Spinal cord (tissue), 10 donors: ENCODE data around the gene SLFNL1. TPM values are rescaled to one million over a fixed set of nuclear protein-coding genes. Genes with fewer than 3 reads are reported as not detected.

Experiments
- DNase-seq, 6 donors: peaks; one replicate each; pipeline versions ENCODE4 v3.0.0 to v3.0.0-alpha.2; 2013 to 2015; ENCODE audit warnings: low spot score in 6 of 6, low read depth in 4 of 6
- H3K27ac ChIP-seq: one replicate; pipeline ENCODE4 v1.5.1; 2013; ENCODE audit warnings: low read depth, low read length, control low read depth
- H3K27me3 ChIP-seq: one replicate; pipeline ENCODE4 v1.6.1; 2013; ENCODE audit warnings: low read length; ENCODE audit not compliant: control insufficient read depth, insufficient read depth
- H3K36me3 ChIP-seq: one replicate; pipeline ENCODE4 v1.6.1; 2013; ENCODE audit warnings: low read length; ENCODE audit not compliant: control insufficient read depth, insufficient read depth
- H3K4me1 ChIP-seq: one replicate; pipeline ENCODE4 v1.6.1; 2013; ENCODE audit warnings: low read length; ENCODE audit not compliant: control insufficient read depth, insufficient read depth
- H3K4me3 ChIP-seq: one replicate; pipeline ENCODE4 v1.5.1; 2013; ENCODE audit warnings: low read depth, low read length, control low read depth
- H3K9me3 ChIP-seq: one replicate; pipeline ENCODE4 v1.6.1; 2013; ENCODE audit warnings: low read length; ENCODE audit not compliant: control insufficient read depth, insufficient read depth
- WGBS: methylation state at CpG from one replicate; pipeline ENCODE4 v1.1.5; 2013; ENCODE audit warnings: missing lambda C conversion rate; ENCODE audit not compliant: insufficient coverage; 5-methylcytosine and 5-hydroxymethylcytosine counted together
- polyA plus RNA-seq, 2 donors: library from polyadenylated mRNA; unstranded; fragments of 120-200 nt; gene quantifications; one replicate each; pipeline ENCODE4 v1.2.1, GENCODE V29; 2013; ENCODE audit not compliant: insufficient read length in 2 of 2
- total RNA-seq, 2 donors: library from RNA; depleted of rRNA in 1 of 2; stranded (reverse); fragments of 120-200 nt in 1 of 2; fragments of >200 nt in 1 of 2; gene quantifications; one replicate each; pipeline versions ENCODE4 v1.2.3 to v1.2.4, GENCODE V29; 2013 to 2014
- donor health status: healthy.

Gene SLFNL1
- total and polyA plus RNA-seq, 4 donors, result 0.49 to 1.4 (median 0.63) TPM

GRCh38 chr1:41038110-41038509 is 16.6 kb upstream of the SLFNL1 start:
- Histone ChIP-seq H3K4me3 (no peak overlapping the region), H3K27me3 (no peaks in the 10 kb centered on the region), H3K4me1 (no peaks in the 10 kb centered on the region), H3K9me3 (no peaks in the 10 kb centered on the region), H3K27ac (no peak overlapping the region), H3K36me3 (peaks cover 26% of the 10 kb centered on the region)
- no CpG with 5 or more reads among the region's 5 CpGs for WGBS
- no peak for DNase-seq

DNA sequence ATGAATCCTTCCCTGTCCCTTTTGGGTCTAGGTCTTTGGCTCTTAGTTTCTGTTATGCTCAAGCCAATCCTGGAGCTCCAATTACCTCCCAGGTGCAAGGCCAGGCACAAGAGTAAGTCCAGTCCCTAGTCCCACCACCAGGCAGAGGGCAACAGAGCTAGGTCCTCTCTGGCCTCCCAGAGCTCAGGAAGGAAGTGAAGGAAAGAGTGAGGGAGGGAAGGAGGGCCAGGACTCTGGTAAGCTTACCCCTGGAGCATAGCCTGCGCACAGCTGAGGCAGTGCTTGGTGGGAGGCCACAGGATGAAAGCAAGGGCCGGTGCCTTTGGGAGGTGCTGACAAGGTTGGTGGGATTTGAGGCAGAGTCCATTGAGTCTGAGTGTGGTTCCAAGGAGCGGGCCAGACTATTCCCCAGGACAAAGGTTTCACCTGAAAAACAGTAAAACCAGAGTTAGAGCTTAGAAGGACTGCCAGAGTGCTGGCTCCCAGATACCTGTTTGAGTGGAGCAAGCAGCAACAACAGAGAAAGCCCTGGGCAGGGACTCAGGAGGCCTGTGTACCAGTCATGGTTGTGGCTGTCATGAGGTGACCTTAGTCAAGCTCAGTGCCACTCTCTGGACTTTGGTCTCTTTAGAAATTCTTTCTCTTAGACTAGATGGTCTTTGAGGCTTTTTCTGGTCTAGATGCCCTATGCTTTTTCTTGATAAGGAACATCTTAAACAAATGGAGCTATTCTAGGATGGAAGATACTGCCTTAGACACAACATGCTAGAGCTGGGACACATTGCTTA is 15.8 kb upstream of the SLFNL1 start:
- Histone ChIP-seq H3K36me3 (peaks cover 32% of the 10 kb centered on the region), H3K9me3 (no peaks in the 10 kb centered on the region), H3K4me3 (no peak overlapping the region), H3K27ac (no peak overlapping the region), H3K4me1 (no peaks in the 10 kb centered on the region), H3K27me3 (no peaks in the 10 kb centered on the region)
- DNase-seq, result no peak
- 93% methylated on average over 3 of the region's 3 CpGs for WGBS

- no peak overlapping the region for H3K27ac ChIP-seq
- no peak overlapping the region for H3K4me3 ChIP-seq
- DNase-seq, result no peak
- H3K4me1 ChIP-seq, result no peaks in the 10 kb centered on the region
- no peaks in the 10 kb centered on the region for H3K9me3 ChIP-seq
- WGBS, result no CpG with 5 or more reads among the region's 3 CpGs
- no peaks in the 10 kb centered on the region for H3K27me3 ChIP-seq
- peaks cover 50% of the 10 kb centered on the region for H3K36me3 ChIP-seq
These were observed 11.7 kb upstream of the SLFNL1 start for GRCh38 chr1:41033272-41033671.

DNA sequence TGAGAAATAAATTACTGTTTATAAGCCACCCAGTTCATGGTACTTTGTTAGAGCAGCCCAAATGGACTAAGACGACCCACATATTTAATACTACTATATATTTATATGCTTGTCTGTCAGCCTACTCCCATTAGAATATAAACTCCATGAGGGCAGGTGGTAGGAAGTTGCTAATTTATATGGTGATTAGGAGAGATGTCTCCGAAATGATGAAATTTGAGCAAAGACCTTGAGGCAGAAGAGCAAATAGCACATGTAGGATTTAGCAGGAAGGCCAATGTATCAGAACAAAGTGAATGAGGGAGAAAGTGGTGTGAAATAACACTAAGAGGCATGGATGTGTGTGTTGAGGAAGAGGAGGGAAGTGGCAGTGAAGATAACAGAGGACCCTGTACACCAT is 10.6 kb upstream of the SLFNL1 start:
- Histone ChIP-seq H3K4me3 (no peak overlapping the region), H3K27me3 (no peaks in the 10 kb centered on the region), H3K27ac (no peak overlapping the region), H3K36me3 (peaks cover 54% of the 10 kb centered on the region), H3K9me3 (no peaks in the 10 kb centered on the region), H3K4me1 (no peaks in the 10 kb centered on the region)
- 92% methylated on average over 1 of the region's 2 CpGs for WGBS
- no peak for DNase-seq

DNA sequence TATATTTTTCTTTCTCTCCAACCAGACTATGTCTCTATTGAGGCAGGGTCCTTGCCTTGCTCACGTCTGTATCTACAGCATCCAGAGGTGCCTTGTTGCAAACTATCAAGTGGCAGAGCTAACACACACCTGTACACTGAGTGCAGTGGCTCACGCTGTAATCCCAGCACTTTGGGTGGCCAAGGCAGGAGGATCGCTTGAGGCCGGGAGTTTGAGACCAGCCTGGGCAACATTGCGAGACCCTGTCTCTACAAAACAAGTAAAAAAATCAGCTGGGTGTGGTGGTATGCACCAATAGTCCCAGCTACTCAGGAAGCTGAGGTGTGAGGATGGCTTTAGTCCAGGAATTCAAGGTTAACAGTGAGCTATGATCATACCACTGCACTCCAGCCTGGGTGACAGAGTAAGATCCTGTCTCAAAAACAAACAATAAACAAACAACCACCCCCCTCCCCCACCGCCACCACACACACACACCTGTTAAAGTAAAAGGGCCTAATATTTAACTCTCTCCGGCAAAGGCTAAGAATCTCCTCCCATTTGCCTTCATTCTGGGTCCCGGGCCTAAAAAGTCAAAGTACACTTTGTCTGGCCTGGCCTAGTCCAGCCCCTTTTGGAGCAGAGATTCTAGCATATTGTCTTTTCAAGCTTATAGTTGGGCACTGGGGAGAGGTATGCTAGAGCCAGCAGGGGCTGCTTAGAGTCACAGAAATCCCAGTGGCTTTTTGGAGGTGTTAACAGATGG is 9.5 kb upstream of the SLFNL1 start:
- peaks cover 61% of the 10 kb centered on the region for H3K36me3 ChIP-seq
- WGBS, result 95% methylated on average over 8 of the region's 8 CpGs
- no peak overlapping the region for H3K4me3 ChIP-seq
- H3K27ac ChIP-seq, result no peak overlapping the region
- no peaks in the 10 kb centered on the region for H3K4me1 ChIP-seq
- no peak for DNase-seq
- H3K9me3 ChIP-seq, result no peaks in the 10 kb centered on the region
- H3K27me3 ChIP-seq, result no peaks in the 10 kb centered on the region

GRCh38 chr1:41028034-41028642 is 6.6 kb upstream of the SLFNL1 start:
- H3K9me3 ChIP-seq, result no peaks in the 10 kb centered on the region

DNA sequence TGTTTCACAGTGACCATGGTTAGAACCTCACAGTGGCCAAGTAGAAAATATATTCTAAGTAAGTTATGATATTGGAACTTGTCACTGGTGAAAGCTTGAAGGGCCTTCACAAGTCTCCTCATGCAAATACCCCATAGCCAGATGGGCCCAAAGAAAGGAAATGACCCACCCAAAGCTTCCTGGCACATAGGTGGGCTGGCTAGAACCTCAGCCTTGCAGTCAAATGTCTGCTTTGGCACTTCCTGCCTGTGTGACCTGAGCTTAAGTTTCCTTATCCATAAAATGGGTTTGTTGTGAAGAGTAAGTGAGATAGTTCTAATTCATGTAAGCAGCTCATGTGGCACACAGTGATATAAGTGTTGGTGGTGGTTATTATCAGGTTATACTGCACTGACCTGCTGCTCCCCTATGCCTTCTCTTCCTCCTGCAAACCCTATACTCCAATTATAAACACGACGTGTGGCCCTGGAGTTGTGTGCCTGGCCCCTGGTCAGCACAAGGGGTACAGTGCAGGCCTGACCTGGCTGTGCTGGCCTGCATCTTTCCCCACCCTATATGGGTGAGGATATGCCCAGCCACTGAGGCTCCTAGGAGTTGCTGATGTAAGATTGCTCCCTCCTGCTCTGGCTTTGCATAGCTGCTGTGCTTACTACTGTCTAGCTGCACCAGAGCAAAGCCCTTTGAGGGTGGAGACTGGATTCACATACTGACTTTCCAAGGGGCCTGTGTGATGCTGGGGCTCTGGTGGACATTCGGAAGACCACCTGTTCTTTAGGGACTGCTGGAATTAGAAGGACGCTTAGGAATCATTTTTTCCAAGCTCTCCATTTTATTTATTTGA is 4.7 kb upstream of the SLFNL1 start:
- Histone ChIP-seq H3K36me3 (peaks cover 70% of the 10 kb centered on the region), H3K9me3 (no peaks in the 10 kb centered on the region), H3K27me3 (no peaks in the 10 kb centered on the region), H3K27ac (no peak overlapping the region), H3K4me1 (no peaks in the 10 kb centered on the region), H3K4me3 (no peak overlapping the region)
- no peak for DNase-seq
- WGBS, result 100% methylated on average over 4 of the region's 4 CpGs

More at GRCh38 chr1:41028034-41028642, 6.6 kb upstream of the SLFNL1 start:
- DNase-seq, result no peak
- no peaks in the 10 kb centered on the region for H3K27me3 ChIP-seq
- no peak overlapping the region for H3K4me3 ChIP-seq
- WGBS, result 100% methylated on average over 8 of the region's 10 CpGs
- no peak overlapping the region for H3K27ac ChIP-seq
- H3K4me1 ChIP-seq, result no peaks in the 10 kb centered on the region
- peaks cover 74% of the 10 kb centered on the region for H3K36me3 ChIP-seq

DNA sequence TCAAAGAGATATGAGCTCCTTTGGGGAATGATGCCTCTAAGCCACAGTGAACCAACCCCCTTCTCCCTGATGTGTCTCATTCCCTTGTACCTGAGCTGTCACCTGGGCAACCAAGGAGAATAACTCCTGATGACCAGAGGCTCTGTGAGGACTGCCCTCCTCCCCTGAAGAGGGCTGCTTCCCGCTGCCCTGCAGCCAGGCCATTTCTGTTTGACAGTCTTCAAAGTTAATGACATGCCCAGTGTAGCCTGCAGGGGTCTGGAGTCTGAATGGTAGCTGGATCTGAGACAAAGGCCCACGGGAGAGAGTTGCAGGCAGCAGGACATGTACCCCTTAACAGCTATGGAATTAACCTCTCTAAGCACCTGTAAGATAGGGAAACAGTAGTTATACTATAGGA is 3.4 kb upstream of the SLFNL1 start:
- no peak for DNase-seq
- Histone ChIP-seq H3K9me3 (no peaks in the 10 kb centered on the region), H3K4me3 (no peak overlapping the region), H3K27me3 (no peaks in the 10 kb centered on the region), H3K4me1 (no peaks in the 10 kb centered on the region), H3K27ac (no peak overlapping the region), H3K36me3 (peaks cover 71% of the 10 kb centered on the region)
- WGBS, result no CpG with 5 or more reads among the region's 2 CpGs

DNA sequence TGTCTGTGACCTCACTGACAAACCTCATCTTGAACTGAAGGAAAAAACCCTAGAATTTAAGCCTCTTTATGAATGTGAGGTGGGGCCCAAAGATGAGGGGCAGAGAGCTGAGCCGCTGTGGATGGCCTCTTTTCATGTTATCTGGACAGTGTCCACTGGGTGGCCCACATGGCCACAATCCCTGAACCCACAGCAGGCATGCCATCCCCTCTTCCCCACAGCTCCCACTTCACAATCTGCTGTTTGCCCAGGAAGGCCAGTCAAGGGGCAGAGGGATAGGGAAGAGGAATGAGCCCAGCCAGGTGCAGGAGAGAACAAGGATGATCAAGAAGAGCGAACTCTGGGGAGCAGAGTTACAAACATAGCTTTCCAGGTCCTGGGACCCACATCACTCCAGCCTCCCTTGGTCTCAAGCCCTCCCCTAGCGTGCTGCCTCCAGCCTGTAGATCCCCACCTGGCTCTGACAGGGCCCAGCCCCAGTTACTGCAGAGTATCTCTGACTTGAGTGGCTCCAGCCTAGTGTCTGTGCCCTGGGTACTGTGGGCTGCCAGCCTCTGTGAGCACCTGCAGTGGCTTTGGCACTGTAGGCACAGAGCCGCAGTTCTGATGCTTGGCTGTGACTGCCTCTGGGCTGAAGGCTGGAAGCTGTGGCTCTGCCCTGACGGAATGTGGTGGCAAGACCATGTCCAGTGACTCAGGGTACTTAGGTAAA is 1.9 kb upstream of the SLFNL1 start:
- H3K36me3 ChIP-seq, result peaks cover 68% of the 10 kb centered on the region

More for the DNA sequence above, 1.9 kb upstream of the SLFNL1 start:
- WGBS, result 90% methylated on average over 4 of the region's 5 CpGs
- no peaks in the 10 kb centered on the region for H3K4me1 ChIP-seq
- H3K4me3 ChIP-seq, result no peak overlapping the region
- H3K27me3 ChIP-seq, result no peaks in the 10 kb centered on the region
- DNase-seq, result no peak
- H3K9me3 ChIP-seq, result no peaks in the 10 kb centered on the region
- no peak overlapping the region for H3K27ac ChIP-seq
